ENCODE measurements around the gene ECHDC3. TPM values are rescaled to one million over a fixed set of nuclear protein-coding genes. Genes with fewer than 3 reads are reported as not detected.

ECHDC3 gene
- total and polyA plus RNA-seq, 7 donors = 4.8 to 21.8 (median 13.8) TPM

- no peaks in the 10 kb centered on the region for H3K27me3 ChIP-seq
- intact Hi-C loops (cut with DNase I) = no loop called here
- H3K4me3 ChIP-seq = no peak overlapping the region
- H3K4me1 ChIP-seq = no peaks in the 10 kb centered on the region
- no peak for TF ChIP-seq CTCF (IDR thresholded peaks at IDR 0.05)
- TF ChIP-seq POLR2A (IDR thresholded peaks at IDR 0.05) = no peak
- TF ChIP-seq EP300 (IDR thresholded peaks at IDR 0.05) = no peak
- TF ChIP-seq POLR2AphosphoS5 (IDR thresholded peaks at IDR 0.05) = no peak
- no peaks in the 10 kb centered on the region for H3K9me3 ChIP-seq
- H3K27ac ChIP-seq = no peak overlapping the region
- no peaks in the 10 kb centered on the region for H3K36me3 ChIP-seq
- WGBS, 2 donors = 66 to 67% methylated on average over 5 of the region's 5 CpGs
- DNase-seq = no peak
Observed at GRCh38 chr10:11698691-11699549, 43.3 kb upstream of the ECHDC3 start.

GRCh38 chr10:11699550-11700097 is 42.6 kb upstream of the ECHDC3 start:
- Histone ChIP-seq H3K27ac (no peak overlapping the region), H3K4me1 (no peaks in the 10 kb centered on the region), H3K9me3 (no peaks in the 10 kb centered on the region), H3K36me3 (no peaks in the 10 kb centered on the region), H3K27me3 (no peaks in the 10 kb centered on the region), H3K4me3 (no peak overlapping the region)
- TF ChIP-seq POLR2AphosphoS5 (IDR thresholded peaks at IDR 0.05) (no peak), CTCF (IDR thresholded peaks at IDR 0.05) (no peak), EP300 (IDR thresholded peaks at IDR 0.05) (no peak), POLR2A (IDR thresholded peaks at IDR 0.05) (no peak)
- DNase-seq = no peak
- intact Hi-C loops (cut with DNase I) = no loop called here
- WGBS, 2 donors = 57 to 73% methylated on average over 14 of the region's 14 CpGs

GRCh38 chr10:11700539-11700938 is 41.6 kb upstream of the ECHDC3 start:
- Histone ChIP-seq H3K4me1 (no peaks in the 10 kb centered on the region), H3K27me3 (no peaks in the 10 kb centered on the region), H3K4me3 (no peak overlapping the region), H3K27ac (no peak overlapping the region), H3K36me3 (no peaks in the 10 kb centered on the region), H3K9me3 (no peaks in the 10 kb centered on the region)
- no peak for DNase-seq
- TF ChIP-seq CTCF (IDR thresholded peaks at IDR 0.05) = no peak
- no peak for TF ChIP-seq POLR2A (IDR thresholded peaks at IDR 0.05)
- no peak for TF ChIP-seq EP300 (IDR thresholded peaks at IDR 0.05)
- TF ChIP-seq POLR2AphosphoS5 (IDR thresholded peaks at IDR 0.05) = no peak
- intact Hi-C loops (cut with DNase I) = no loop called here
- 95 to 97% methylated on average over 6 of the region's 6 CpGs for WGBS, 2 donors

- Histone ChIP-seq H3K4me1 (no peaks in the 10 kb centered on the region), H3K27me3 (no peaks in the 10 kb centered on the region), H3K36me3 (no peaks in the 10 kb centered on the region), H3K27ac (no peak overlapping the region), H3K9me3 (no peaks in the 10 kb centered on the region), H3K4me3 (no peak overlapping the region)
- intact Hi-C loops (cut with DNase I) = no loop called here
- TF ChIP-seq POLR2AphosphoS5 (IDR thresholded peaks at IDR 0.05) = no peak
- no peak for TF ChIP-seq CTCF (IDR thresholded peaks at IDR 0.05)
- no peak for TF ChIP-seq EP300 (IDR thresholded peaks at IDR 0.05)
- no peak for TF ChIP-seq POLR2A (IDR thresholded peaks at IDR 0.05)
- no peak for DNase-seq
- 85 to 95% methylated on average over 6 of the region's 6 CpGs for WGBS, 2 donors
Observed at GRCh38 chr10:11701451-11702095, 40.6 kb upstream of the ECHDC3 start.
